Measurements from ENCODE around the gene FHOD3. TPM values are rescaled to one million over a fixed set of nuclear protein-coding genes. Genes with fewer than 3 reads are reported as not detected.
A peak's percentile ranks its signal among the peaks of the same experiment; 100 is the strongest.

The FHOD3 gene
- total and polyA plus RNA-seq, 2 of the 8 experiments (the other 6 are each of a cell fraction or from before 2014, with no cell fraction given): 9.7 to 10.5 TPM

DNA sequence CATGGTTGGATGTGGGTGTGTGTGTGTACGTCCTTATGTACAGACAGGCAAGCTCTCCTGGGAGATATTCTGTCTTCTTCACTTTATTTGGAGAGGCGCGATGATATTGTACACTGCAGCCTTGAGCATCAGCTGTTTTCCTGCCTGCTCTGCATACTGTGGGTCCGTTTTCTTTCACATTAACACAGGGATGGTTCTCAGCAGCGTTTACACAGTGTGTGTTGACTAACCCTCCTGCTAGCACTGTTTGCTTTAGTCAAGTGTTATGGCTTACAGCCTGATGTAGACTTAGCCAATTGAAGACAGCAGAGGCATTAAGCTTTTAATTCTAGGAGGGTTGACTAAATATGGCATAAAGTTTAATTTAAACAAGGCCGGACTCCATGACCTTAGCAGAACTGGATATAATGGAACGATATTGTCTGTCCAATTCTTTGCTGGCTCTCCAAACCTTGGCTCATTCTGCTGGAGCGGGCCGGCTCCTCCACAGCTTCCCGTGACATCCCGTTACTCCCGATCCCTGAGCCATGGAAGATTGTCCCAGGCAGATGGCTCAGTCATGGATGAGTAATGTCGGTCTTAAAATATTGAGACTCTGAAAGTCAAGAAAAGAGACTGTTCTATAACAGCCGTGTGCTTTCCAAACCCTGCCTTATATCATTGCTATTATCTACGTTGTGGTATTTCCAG is 396.6 kb downstream of the FHOD3 start:
- Histone ChIP-seq H2BK5ac (ENCODE audit: low read depth, low read length) (no peak overlapping the region), H3K23ac (ENCODE audit: insufficient read length) (no peak overlapping the region), H3K14ac (ENCODE audit: insufficient read length) (no peak overlapping the region), H3K9me3 (ENCODE audit: insufficient read depth in 2 of 2, low read depth in 1 of 2, low read length in 1 of 2) (no peaks in the 10 kb centered on the region), H2BK120ac (replicated peaks; ENCODE audit: low read depth, low read length) (no peak overlapping the region), H2BK12ac (ENCODE audit: low read depth, low read length) (no peak overlapping the region), H3K4me2 (ENCODE audit: insufficient read depth in 1 of 2, low read depth in 2 of 2, low read length in 2 of 2) (no peak overlapping the region), H3K18ac (ENCODE audit: extremely low read depth, low read length) (no peak overlapping the region), H2BK15ac (ENCODE audit: low read length) (no peak overlapping the region), H2BK20ac (ENCODE audit: low read length) (no peak overlapping the region), H4K5ac (ENCODE audit: insufficient read length, low read depth, low read length) (no peak overlapping the region), H2AK5ac (ENCODE audit: low read depth, low read length) (no peak overlapping the region), H3K4ac (replicated peaks; ENCODE audit: insufficient read length, low read depth, low read length) (no peak overlapping the region), H3K27ac (ENCODE audit: low read depth, low read length) (no peak overlapping the region), H3K56ac (replicated peaks; ENCODE audit: insufficient read length, low read depth, low read length) (no peak overlapping the region), H3K79me1 (ENCODE audit: low read depth, low read length) (no peaks in the 10 kb centered on the region), H3K23me2 (ENCODE audit: low read depth, low read length) (no peaks in the 10 kb centered on the region; the same call in 1 of the 2 replicates), H4K20me1 (replicated peaks in 1 of 2; ENCODE audit: control insufficient read depth in 1 of 2, insufficient read depth in 2 of 2, low read length in 2 of 2) (no peaks in the 10 kb centered on the region), H3K9ac (replicated peaks in 1 of 4; ENCODE audit: extremely low read depth in 1 of 4, low read depth in 3 of 4, low read length in 3 of 4) (peak overlapping the region in 1 of 4 experiments; percentile 37; a peak in 1 of 7 replicates), H3K79me2 (ENCODE audit: control insufficient read depth in 1 of 2, insufficient read depth in 2 of 2, low read length in 2 of 2) (no peaks in the 10 kb centered on the region), H3K27me3 (replicated peaks in 1 of 4; ENCODE audit: control insufficient read depth in 3 of 4, extremely low read depth in 1 of 4, insufficient read depth in 3 of 4, low read length in 3 of 4) (no peaks in the 10 kb centered on the region), H4K8ac (ENCODE audit: extremely low read depth, insufficient read depth, low read length) (no peak overlapping the region), H3K4me3 (ENCODE audit: extremely low read depth in 1 of 4, insufficient read depth in 2 of 4, low read depth in 3 of 4, low read length in 4 of 4) (no peak overlapping the region), H3K36me3 (ENCODE audit: control insufficient read depth in 2 of 4, insufficient read depth in 4 of 4, low read length in 3 of 4) (no peaks in the 10 kb centered on the region; a peak in 1 of 8 replicates), H2AFZ (ENCODE audit: low read length) (no peak overlapping the region), H3K4me1 (replicated peaks in 1 of 4; ENCODE audit: control insufficient read depth in 3 of 4, insufficient read depth in 4 of 4, low read length in 3 of 4) (no peaks in the 10 kb centered on the region), H4K91ac (replicated peaks; ENCODE audit: insufficient read length, low read length) (no peak overlapping the region)
- FAIRE-seq (no peak), DNase-seq (ENCODE audit: low read depth in 1 of 2, low spot score in 2 of 2) (no peak)
- 90% methylated on average over 15 of the region's 15 CpGs; no CpG with 5 or more reads in 1 of the 2 experiments for WGBS, 2 experiments (ENCODE audit: extremely low coverage in 1 of 2, insufficient coverage in 1 of 2, insufficient read length in 1 of 2, insufficient replicate concordance in 2 of 2, low coverage in 1 of 2, low lambda C conversion rate in 2 of 2, missing lambda C conversion rate in 1 of 2)
- POLR2A ChIA-PET (ENCODE audit: partially characterized antibody): no interaction called here
- CTCF ChIA-PET (ENCODE audit: partially characterized antibody): interaction anchor here (0.7 to 1.9 kb wide), 6 partner anchors 11 to 387 kb away, joined by 3 to 7 read pairs (median 3); no protein-coding TSS in a partner anchor
- no peak for TF ChIP-seq SP2 (IDR thresholded peaks at IDR 0.05; ENCODE audit: low read length)
- no peak for TF ChIP-seq BACH1 (IDR thresholded peaks at IDR 0.05; ENCODE audit: low read length)
- TF ChIP-seq, protein P1, sequence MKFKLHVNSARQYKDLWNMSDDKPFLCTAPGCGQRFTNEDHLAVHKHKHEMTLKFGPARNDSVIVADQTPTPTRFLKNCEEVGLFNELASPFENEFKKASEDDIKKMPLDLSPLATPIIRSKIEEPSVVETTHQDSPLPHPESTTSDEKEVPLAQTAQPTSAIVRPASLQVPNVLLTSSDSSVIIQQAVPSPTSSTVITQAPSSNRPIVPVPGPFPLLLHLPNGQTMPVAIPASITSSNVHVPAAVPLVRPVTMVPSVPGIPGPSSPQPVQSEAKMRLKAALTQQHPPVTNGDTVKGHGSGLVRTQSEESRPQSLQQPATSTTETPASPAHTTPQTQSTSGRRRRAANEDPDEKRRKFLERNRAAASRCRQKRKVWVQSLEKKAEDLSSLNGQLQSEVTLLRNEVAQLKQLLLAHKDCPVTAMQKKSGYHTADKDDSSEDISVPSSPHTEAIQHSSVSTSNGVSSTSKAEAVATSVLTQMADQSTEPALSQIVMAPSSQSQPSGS (IDR thresholded peaks at IDR 0.05; ENCODE audit: low read length): no peak
- TF ChIP-seq TAF7 (optimal IDR thresholded peaks at IDR 0.05; ENCODE audit: borderline replicate concordance, low read depth, low read length): no peak
